Uterus (tissue), 2 donors: Measurements from ENCODE around the gene ASAP2.

ENCODE experiments used
- CTCF ChIP-seq, 4 experiments: fragments of 200-600 bp in 2 of 4; fragments of 450-650 bp in 2 of 4; sonication (generic) in 2 of 4; IDR thresholded peaks; one replicate each; pipeline ENCODE4 v1.5.1; 2016 to 2019; ENCODE audit warnings: antibody characterized with exemption in 4 of 4, mild to moderate bottlenecking in 2 of 4, moderate library complexity in 1 of 4
- POLR2A ChIP-seq, 2 donors: fragments of 450-650 bp; IDR thresholded peaks; one replicate each; pipeline ENCODE4 v1.6.1; 2016; ENCODE audit warnings: antibody characterized with exemption in 2 of 2, mild to moderate bottlenecking in 1 of 2, moderate library complexity in 1 of 2

GRCh38 chr2:9249020-9249800 lies 42.6 kb downstream of the ASAP2 start:
- TF ChIP-seq CTCF (IDR thresholded peaks at IDR 0.05) (no peak), POLR2A (IDR thresholded peaks at IDR 0.05) (no peak)
